H1 (cell line): ENCODE measurements around the gene LIPG. TPM values are rescaled to one million over a fixed set of nuclear protein-coding genes. Genes with fewer than 3 reads are reported as not detected.

Source experiments
- ATF2 ChIP-seq: IDR thresholded peaks from 2 replicates; pipeline ENCODE4 v1.6.1; 2012; ENCODE audit warnings: low read length, inconsistent platforms
- polyA plus RNA-seq, 7 experiments: library from polyadenylated mRNA; depleted of rRNA in 3 of 7; stranded (reverse) in 5 of 7; unstranded in 2 of 7; fragments of >200 nt in 5 of 7; fragments of 200-250 nt in 2 of 7; gene quantifications; 1 replicate in 5 of 7; 2 replicates in 1 of 7; 4 replicates in 1 of 7; pipeline versions ENCODE4 v1.2.1 to v1.2.3, GENCODE V29; 2011 to 2013; ENCODE audit warnings: missing spikeins in 2 of 7, mixed read lengths in 2 of 7
- total RNA-seq: library from RNA; stranded (reverse); fragmentation: NEBNext Ultra II Directional; extraction: Animal tissue kit (Norgen Biotek cat#: 25700); gene quantifications from 2 replicates; pipeline ENCODE4 v1.2.1, GENCODE V29; 2021

Gene LIPG
- total and polyA plus RNA-seq, 2 of the 8 experiments (the other 6 are each of a cell fraction or from before 2014, with no cell fraction given) = 9.2 to 9.8 TPM

GRCh38 chr18:49572611-49573345, 10.9 kb downstream of the LIPG start (continued):
- no peak for TF ChIP-seq ATF2
